AG09319 (cell line): ENCODE measurements around the gene SLC19A1.

Experiments
- DNase-seq: peaks from one replicate; pipeline ENCODE4 v3.0.0-alpha.2; 2010; ENCODE audit warnings: low read depth; ENCODE audit errors: extremely low read depth
- CTCF ChIP-seq: IDR thresholded peaks from 2 replicates; pipeline ENCODE4 v1.5.1; 2011; ENCODE audit warnings: low read depth, mild to moderate bottlenecking, inconsistent platforms, low read length, moderate library complexity

The SLC19A1 gene

GRCh38 chr21:45480701-45481500, 61.3 kb downstream of the SLC19A1 start:
- DNase-seq = no peak
- no peak for TF ChIP-seq CTCF

DNA sequence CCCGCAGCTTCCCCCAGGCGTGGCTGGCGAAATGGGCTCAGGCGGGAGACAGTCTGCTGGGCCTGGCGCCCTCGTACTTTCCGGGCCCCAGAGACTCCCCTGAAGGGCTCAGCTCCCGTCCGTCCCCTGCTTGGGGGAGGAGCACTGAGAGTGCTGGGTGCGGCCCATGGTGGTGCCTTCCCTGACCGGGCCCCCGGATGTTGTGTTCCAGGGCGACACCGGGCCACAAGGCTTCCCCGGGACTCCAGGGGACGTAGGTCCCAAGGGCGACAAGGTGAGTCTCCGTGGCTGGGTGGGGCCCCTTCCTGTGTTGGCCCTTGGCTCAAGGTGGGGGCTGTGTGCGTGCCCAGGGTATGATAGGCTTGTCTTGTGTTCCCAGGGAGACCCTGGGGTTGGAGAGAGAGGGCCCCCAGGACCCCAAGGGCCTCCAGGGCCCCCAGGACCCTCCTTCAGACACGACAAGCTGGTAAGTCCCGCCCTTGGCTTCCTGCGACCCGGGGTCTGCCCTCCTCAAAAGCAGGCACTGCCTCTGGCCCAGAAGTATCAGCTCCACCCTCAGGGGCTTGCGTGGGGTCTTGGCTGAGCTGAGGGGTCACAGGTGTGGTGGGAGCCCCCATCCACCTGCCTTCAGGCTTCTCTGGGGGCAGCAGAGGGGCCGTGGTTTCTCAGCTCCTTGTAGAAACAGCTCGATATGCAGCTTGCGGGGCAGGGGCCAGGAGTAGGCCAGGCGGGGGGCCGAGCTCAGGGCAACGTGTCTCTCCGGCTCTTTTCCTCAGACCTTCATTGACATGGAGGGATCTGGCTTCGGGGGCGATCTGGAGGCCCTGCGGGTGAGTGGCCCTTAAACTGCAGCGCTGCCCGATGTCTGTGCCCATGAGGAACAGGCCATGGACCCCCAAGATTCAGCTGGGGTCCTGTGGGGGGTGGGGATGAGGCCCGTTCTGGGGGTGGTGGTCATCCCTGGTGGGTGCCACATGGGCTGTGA, 62.3 kb downstream of the SLC19A1 start:
- no peak for TF ChIP-seq CTCF
- DNase-seq = no peak

- no peak for DNase-seq
- no peak for TF ChIP-seq CTCF
These were observed 63.2 kb downstream of the SLC19A1 start for GRCh38 chr21:45478816-45479669.

DNA sequence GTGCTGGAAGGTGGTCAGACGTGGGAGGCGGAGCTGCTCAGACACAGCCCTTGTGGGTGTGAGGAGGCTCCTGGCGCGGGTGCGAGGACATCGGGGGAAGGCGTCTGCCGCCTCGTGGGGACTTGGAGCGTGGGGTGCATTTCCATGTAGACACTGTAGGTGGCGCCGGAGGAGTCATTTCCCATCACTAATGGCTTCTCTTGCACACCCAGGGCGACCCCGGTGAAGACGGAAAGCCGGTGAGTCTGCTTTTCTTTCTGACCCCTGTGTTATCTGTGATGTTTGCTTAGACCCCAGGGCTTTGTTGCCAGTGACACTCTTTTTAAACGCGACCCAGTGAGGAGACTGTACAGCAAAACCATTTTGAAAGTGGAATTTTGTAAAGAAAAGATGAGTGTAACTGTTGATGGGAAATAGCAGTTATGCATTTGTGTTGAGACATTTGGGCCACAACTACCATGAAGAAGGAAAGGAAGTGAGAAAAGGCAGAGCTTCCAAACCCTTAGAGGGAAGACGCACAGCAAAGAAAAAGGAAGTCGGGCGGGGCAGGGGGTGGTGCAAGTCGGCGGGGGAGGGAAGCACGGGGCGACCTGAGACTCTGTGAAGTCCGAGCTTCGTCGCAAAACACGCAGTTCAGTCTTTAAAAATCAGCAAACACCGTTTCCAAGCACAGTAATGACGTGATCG, 64.0 kb downstream of the SLC19A1 start:
- DNase-seq = peak; percentile 20
- peak; percentile 84 for TF ChIP-seq CTCF

DNA sequence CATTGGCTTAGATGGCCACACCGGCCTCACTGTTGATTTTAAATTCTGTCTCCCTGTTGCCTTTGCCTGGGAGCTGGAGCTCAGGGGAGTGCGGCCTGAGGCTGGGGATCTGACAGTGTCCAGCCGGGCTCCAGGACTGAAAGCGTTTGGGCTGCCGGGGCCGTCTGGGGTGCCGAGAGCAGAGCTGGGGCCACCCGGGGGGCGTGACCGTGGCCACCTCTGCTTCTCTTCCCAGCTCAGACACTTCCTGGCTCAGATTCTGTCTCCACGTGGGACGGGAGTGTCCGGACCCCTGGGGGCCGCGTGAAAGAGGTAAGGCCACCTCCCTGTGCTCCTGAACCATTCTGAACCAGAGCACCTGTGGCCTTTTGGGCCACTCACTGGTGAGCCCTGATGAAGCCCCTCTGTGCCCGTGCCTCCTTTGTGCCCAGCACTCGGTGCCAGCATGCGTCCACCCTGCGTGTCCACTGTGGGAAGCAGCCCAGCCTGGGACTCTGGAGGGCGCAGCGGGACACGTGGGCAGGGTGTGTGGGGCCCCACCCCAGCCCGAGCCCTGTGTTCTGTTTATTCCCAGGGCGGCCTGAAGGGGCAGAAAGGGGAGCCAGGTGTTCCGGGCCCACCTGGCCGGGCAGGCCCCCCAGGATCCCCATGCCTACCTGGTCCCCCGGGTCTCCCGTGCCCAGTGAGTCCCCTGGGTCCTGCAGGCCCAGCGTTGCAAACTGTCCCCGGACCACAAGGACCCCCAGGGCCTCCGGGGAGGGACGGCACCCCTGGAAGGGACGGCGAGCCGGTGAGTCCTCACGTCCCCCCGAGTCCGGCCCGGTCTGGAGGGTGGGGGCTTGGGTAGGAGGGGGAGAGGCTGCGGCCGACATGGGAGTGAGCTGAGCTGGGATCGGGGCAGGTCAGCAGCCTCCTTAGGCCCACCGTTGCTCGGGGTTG, 64.8 kb downstream of the SLC19A1 start:
- TF ChIP-seq CTCF = no peak
- no peak for DNase-seq

- no peak for TF ChIP-seq CTCF
- no peak for DNase-seq
These were observed 65.7 kb downstream of the SLC19A1 start for GRCh38 chr21:45476582-45476981.
